ENCODE data around the gene KCNK5.

GRCh38 chr6:39213195-39213920, 15.9 kb downstream of the KCNK5 start:
- TF ChIP-seq CTCF (IDR thresholded peaks at IDR 0.05) (no peak), EZH2 (IDR thresholded peaks at IDR 0.05; ENCODE audit: borderline replicate concordance, insufficient read depth, low read depth, low read length, poor library complexity, severe bottlenecking) (no peak)
